Lung (tissue), 12 donors: Measurements from ENCODE around the gene VCPKMT. TPM values are rescaled to one million over a fixed set of nuclear protein-coding genes. Genes with fewer than 3 reads are reported as not detected.

Experiments used
- ATAC-seq: fragments of 200-7000 bp; cut with Tn5 transposase; one replicate; pipeline ENCODE4 v1.9.1; 2020; ENCODE audit warnings: moderate number of reproducible peaks; ENCODE audit not compliant: insufficient read depth, low FRiP score
- DNase-seq, 3 donors: peaks; one replicate each; pipeline ENCODE4 v3.0.0-alpha.2; 2013 to 2017
- H3K27ac ChIP-seq, 2 donors: one replicate each; pipeline ENCODE4 v1.5.1; 2013; ENCODE audit warnings: mild to moderate bottlenecking in 2 of 2, moderate library complexity in 2 of 2, control low read depth in 1 of 2, inconsistent platforms in 1 of 2, low read depth in 1 of 2, low read length in 1 of 2
- H3K27me3 ChIP-seq, 3 donors: one replicate each; pipeline ENCODE4 v1.5.1; 2013; ENCODE audit warnings: low read length in 2 of 3; ENCODE audit not compliant: control insufficient read depth in 3 of 3, insufficient read depth in 3 of 3
- H3K36me3 ChIP-seq, 4 donors: one replicate each; pipeline ENCODE4 v1.5.1; 2013; ENCODE audit warnings: low read length in 4 of 4, mild to moderate bottlenecking in 1 of 4, moderate library complexity in 1 of 4; ENCODE audit not compliant: control insufficient read depth in 4 of 4, insufficient read depth in 4 of 4
- H3K4me1 ChIP-seq, 5 donors: one replicate each; pipeline ENCODE4 v1.5.1; 2013; ENCODE audit warnings: low read length in 5 of 5, mild to moderate bottlenecking in 2 of 5, moderate library complexity in 1 of 5; ENCODE audit not compliant: control insufficient read depth in 5 of 5, insufficient read depth in 5 of 5
- H3K4me3 ChIP-seq: one replicate; pipeline ENCODE4 v1.5.1; 2013; ENCODE audit warnings: mild to moderate bottlenecking, control low read depth, moderate library complexity
- H3K9ac ChIP-seq, 2 donors: one replicate each; pipeline ENCODE4 v1.5.1; 2013; ENCODE audit warnings: low read length in 2 of 2, control low read depth in 1 of 2; ENCODE audit not compliant: insufficient read depth in 1 of 2
- H3K9me3 ChIP-seq, 4 donors: one replicate each; pipeline ENCODE4 v1.5.1; 2013; ENCODE audit warnings: low read length in 3 of 4, mild to moderate bottlenecking in 1 of 4, moderate library complexity in 1 of 4; ENCODE audit not compliant: control insufficient read depth in 4 of 4, insufficient read depth in 3 of 4
- WGBS, 2 donors: extraction: QIAGEN DNeasy Blood & Tissue Kit; methylation state at CpG; one replicate each; pipeline ENCODE4 v1.1.7; 2013; 5-methylcytosine and 5-hydroxymethylcytosine counted together
- polyA plus RNA-seq, 2 donors: library from polyadenylated mRNA; stranded (reverse); fragments of 200-250 nt; gene quantifications; one replicate each; pipeline ENCODE4 v1.2.1, GENCODE V29; 2013
- total RNA-seq, 2 donors: library from RNA; depleted of rRNA in 1 of 2; stranded (reverse); fragments of >200 nt in 1 of 2; gene quantifications; one replicate each; pipeline ENCODE4 v1.2.1, GENCODE V29; 2014 to 2021
- TF ChIP-seq, protein P1 (sequence below): IDR thresholded peaks from 2 replicates; pipeline ENCODE4 v1.5.1; 2012; ENCODE audit warnings: mild to moderate bottlenecking; ENCODE audit errors: control extremely low read depth, extremely low read depth
- donor health status: control.
- donor health status: control.
- donor health status: Bipolar disorder and iron deficiency.
- donor health status: healthy.
- donor health status: DM: yes; HTN: yes; CAD: no.

Gene VCPKMT
- total and polyA plus RNA-seq, 4 donors = 5.9 to 17.6 (median 7.7) TPM

DNA sequence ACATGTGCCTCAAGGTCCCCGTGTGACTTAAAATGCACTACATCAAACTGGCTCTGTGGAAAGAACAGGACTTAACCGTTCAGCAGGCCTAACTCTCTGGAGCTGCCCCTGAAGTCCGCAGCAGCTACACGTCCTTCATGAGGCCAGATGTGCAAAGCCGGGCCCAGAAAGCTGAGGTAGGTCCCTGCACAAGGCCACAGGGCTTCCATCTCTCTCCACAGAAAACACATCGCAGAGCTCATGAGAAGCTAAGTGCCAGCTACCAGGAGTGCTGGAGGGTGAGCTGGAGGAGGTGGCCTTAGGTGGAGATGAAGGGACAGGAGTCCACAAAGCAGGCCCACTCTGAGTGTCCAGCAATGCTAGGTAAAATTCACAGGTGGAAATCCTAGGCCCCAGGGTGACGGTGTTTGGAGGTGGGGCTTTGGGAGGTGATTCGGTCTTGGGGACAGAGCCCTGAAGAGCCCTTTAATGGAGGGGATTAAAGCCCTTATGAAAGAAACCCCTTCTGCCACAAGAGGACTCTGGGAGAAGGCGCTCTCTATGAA is 52.4 kb downstream of the VCPKMT start:
- DNase-seq = no peak
- Histone ChIP-seq H3K36me3 (no peaks in the 10 kb centered on the region), H3K4me1 (peaks cover 0 to 14% (median 5%) of the 10 kb centered on the region in 5 donors), H3K27me3 (no peaks in the 10 kb centered on the region), H3K4me3 (no peak overlapping the region), H3K27ac (peak overlapping the region in 1 of 2 donors; percentile 37), H3K9ac (no peak overlapping the region), H3K9me3 (no peaks in the 10 kb centered on the region)
- whole genome bisulfite sequencing, 2 donors = 94 to 98% methylated on average over 9 of the region's 9 CpGs
- TF ChIP-seq, protein P1, sequence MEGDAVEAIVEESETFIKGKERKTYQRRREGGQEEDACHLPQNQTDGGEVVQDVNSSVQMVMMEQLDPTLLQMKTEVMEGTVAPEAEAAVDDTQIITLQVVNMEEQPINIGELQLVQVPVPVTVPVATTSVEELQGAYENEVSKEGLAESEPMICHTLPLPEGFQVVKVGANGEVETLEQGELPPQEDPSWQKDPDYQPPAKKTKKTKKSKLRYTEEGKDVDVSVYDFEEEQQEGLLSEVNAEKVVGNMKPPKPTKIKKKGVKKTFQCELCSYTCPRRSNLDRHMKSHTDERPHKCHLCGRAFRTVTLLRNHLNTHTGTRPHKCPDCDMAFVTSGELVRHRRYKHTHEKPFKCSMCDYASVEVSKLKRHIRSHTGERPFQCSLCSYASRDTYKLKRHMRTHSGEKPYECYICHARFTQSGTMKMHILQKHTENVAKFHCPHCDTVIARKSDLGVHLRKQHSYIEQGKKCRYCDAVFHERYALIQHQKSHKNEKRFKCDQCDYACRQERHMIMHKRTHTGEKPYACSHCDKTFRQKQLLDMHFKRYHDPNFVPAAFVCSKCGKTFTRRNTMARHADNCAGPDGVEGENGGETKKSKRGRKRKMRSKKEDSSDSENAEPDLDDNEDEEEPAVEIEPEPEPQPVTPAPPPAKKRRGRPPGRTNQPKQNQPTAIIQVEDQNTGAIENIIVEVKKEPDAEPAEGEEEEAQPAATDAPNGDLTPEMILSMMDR = no peak
- no peak for ATAC-seq

DNA sequence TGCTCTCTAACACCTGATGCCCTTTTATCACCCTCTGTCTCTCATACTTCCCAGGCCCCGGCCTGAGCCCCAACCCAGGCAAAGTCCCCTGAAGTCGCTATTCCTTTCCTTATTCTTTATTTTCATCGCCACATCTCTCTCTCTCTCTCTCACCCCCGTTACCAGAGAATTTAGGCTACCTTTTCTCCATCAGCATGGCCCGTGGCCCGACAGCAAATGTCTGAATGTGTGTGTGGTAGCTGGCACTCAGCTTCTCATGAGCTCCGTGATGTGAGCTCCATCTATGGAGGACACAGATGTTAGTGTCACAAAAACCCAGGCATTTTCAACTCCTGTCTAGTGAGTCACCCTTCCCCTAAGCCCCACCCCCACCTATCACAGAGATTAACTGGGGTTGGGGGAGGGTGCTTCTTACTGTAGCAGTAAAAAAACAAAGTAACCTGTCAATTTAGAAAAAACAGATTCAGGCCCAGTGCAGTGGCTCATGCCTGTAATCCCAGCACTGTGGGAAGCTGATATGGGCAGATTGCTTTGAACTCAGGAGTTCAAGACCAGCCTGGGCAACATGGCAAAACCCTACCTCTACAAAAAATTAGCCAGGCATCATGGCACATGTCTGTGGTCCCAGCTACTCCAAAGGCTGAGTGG is 53.8 kb downstream of the VCPKMT start:
- Histone ChIP-seq H3K9ac (no peak overlapping the region), H3K9me3 (no peaks in the 10 kb centered on the region), H3K36me3 (no peaks in the 10 kb centered on the region), H3K4me3 (no peak overlapping the region), H3K4me1 (peaks cover 0 to 14% (median 5%) of the 10 kb centered on the region in 5 donors), H3K27me3 (no peaks in the 10 kb centered on the region), H3K27ac (peak overlapping the region in 1 of 2 donors; percentile 84)
- no peak for DNase-seq
- ATAC-seq = no peak
- TF ChIP-seq, protein P1 = no peak
- WGBS, 2 donors = 64 to 82% methylated on average over 7 of the region's 7 CpGs

DNA sequence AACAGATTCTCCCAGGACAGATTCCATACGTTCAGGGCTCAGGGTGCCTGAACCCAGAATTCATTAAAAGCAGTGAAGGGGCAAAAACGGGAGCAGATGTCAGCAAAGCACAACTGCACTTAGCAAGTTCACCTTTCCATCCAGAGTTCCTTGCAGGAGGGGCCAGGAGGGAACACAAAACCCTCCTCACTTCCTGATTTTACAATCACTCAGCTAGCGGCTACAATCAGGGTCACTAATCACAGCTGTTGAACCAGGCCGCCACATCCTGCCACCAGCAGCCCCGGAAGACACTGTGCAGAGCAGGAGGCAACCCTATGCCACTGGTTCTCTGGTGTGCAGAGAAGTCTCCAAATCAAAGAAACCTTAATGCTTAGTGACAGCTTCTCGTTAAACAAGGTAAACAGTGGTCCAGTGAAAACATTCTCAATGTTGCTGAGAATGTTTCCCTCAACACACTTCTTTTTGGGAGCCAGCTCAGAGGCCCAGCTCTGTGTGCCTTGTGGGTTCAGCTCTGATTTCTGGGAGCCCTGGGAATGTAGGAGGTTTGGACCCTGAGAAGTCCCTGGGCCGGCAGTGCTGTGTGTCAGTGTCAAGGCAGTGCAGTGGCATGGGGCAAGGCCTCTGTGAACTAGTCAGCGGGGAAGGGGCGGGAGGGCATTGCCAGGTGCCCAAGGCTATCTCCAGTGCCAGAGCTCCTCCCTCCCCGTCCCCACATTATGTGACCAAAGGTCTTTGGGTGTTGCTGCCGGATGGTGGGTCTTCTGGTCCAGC is 54.5 kb downstream of the VCPKMT start:
- TF ChIP-seq, protein P1 = no peak
- H3K9ac ChIP-seq = no peak overlapping the region
- no peaks in the 10 kb centered on the region for H3K9me3 ChIP-seq
- H3K4me1 ChIP-seq = peaks cover 0 to 14% (median 5%) of the 10 kb centered on the region in 5 donors
- ATAC-seq (no peak), DNase-seq (peak; percentile 30 to 49 (median 36))
- no peaks in the 10 kb centered on the region for H3K36me3 ChIP-seq
- WGBS, 2 donors = 43 to 63% methylated on average over 11 of the region's 11 CpGs
- H3K27ac ChIP-seq = peak overlapping the region; percentile 62 to 84
- H3K27me3 ChIP-seq = no peaks in the 10 kb centered on the region
- H3K4me3 ChIP-seq = no peak overlapping the region
